Activated naive CD8-positive, alpha-beta T cell treated with anti-CD3 and anti-CD28 coated beads, Interleukin-2, amount 50 U/mL, for 16 hours (primary cell): ENCODE results near the gene SPNS1.
A peak's percentile ranks its signal among the peaks of the same experiment; 100 is the strongest.
"Not testable (repeated sequence)": the region's sequence is repeated elsewhere in the genome, so short reads cannot be mapped to it uniquely, and the experiment has no call there.

ENCODE experiments used
- DNase-seq: peaks from one replicate; pipeline ENCODE4 v3.0.0-alpha.2; 2020; ENCODE audit warnings: low read depth, low spot score

Gene SPNS1

GRCh38 chr16:28990375-28991040 lies 15.9 kb downstream of the SPNS1 start:
- DNase-seq, result peak; percentile 53

- no peak for DNase-seq
These were observed 17.1 kb downstream of the SPNS1 start for GRCh38 chr16:28991687-28992086.

GRCh38 chr16:28992496-28992895 lies 17.9 kb downstream of the SPNS1 start:
- DNase-seq, result no peak

- no peak for DNase-seq
These were observed 24.3 kb downstream of the SPNS1 start for GRCh38 chr16:28998837-28999236.

- no peak for DNase-seq
These were observed 25.0 kb downstream of the SPNS1 start for GRCh38 chr16:28999577-28999976.

- no peak for DNase-seq
These were observed 25.4 kb downstream of the SPNS1 start for GRCh38 chr16:29000019-29000418.

- not testable (repeated sequence) for DNase-seq
These were observed 30.0 kb downstream of the SPNS1 start for GRCh38 chr16:29004496-29005139.

GRCh38 chr16:29007730-29008593 lies 33.4 kb downstream of the SPNS1 start:
- DNase-seq, result peak; percentile 52

GRCh38 chr16:29009050-29009837 lies 34.7 kb downstream of the SPNS1 start:
- no peak for DNase-seq

GRCh38 chr16:29009838-29010166 lies 35.2 kb downstream of the SPNS1 start:
- DNase-seq, result no peak

- DNase-seq, result no peak
These were observed 36.5 kb downstream of the SPNS1 start for GRCh38 chr16:29011112-29011511.

- no peak for DNase-seq
These were observed 37.3 kb downstream of the SPNS1 start for GRCh38 chr16:29011851-29012250.

GRCh38 chr16:29012913-29013553 lies 38.5 kb downstream of the SPNS1 start:
- DNase-seq, result no peak

GRCh38 chr16:29014561-29015069 lies 40.0 kb downstream of the SPNS1 start:
- DNase-seq, result no peak

- DNase-seq, result no peak
These were observed 47.6 kb downstream of the SPNS1 start for GRCh38 chr16:29022196-29022595.

- no peak for DNase-seq
These were observed 49.0 kb downstream of the SPNS1 start for GRCh38 chr16:29023279-29024277.

- no peak for DNase-seq
These were observed 49.7 kb downstream of the SPNS1 start for GRCh38 chr16:29024278-29024677.

GRCh38 chr16:29025218-29025617 lies 50.6 kb downstream of the SPNS1 start:
- DNase-seq, result no peak

- DNase-seq, result no peak
These were observed 51.2 kb downstream of the SPNS1 start for GRCh38 chr16:29025735-29026134.
